Measurements from ENCODE around the gene EIF1AY.
"Not testable (repeated sequence)": the region's sequence is repeated elsewhere in the genome, so short reads cannot be mapped to it uniquely, and the experiment has no call there.

DNA sequence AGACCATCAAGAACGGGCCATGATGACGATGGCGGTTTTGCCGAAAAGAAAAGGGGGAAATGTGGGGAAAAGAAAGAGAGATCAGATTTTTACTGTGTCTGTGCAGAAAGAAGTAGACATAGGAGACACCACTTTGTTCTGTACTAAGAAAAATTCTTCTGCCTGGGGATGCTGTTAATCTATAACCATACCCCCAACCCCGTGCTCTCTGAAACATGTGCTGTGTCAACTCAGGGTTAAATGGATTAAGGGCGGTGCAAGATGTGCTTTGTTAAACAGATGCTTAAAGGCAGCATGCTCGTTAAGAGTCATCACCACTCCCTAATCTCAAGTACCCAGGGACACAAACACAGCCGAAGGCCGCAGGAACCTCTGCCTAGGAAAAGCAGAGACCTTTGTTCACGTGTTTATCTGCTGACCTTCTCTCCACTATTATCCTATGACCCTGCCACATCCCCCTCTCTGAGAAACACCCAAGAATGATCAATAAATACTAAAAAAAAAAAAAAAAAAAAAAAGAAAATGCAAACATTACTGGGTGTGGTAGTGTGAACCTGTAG, 22.7 kb upstream of the EIF1AY start:
- TF ChIP-seq, protein P1, sequence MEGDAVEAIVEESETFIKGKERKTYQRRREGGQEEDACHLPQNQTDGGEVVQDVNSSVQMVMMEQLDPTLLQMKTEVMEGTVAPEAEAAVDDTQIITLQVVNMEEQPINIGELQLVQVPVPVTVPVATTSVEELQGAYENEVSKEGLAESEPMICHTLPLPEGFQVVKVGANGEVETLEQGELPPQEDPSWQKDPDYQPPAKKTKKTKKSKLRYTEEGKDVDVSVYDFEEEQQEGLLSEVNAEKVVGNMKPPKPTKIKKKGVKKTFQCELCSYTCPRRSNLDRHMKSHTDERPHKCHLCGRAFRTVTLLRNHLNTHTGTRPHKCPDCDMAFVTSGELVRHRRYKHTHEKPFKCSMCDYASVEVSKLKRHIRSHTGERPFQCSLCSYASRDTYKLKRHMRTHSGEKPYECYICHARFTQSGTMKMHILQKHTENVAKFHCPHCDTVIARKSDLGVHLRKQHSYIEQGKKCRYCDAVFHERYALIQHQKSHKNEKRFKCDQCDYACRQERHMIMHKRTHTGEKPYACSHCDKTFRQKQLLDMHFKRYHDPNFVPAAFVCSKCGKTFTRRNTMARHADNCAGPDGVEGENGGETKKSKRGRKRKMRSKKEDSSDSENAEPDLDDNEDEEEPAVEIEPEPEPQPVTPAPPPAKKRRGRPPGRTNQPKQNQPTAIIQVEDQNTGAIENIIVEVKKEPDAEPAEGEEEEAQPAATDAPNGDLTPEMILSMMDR (conservative IDR thresholded peaks at IDR 0.05; ENCODE audit: low read length), result not testable (repeated sequence)
- not testable (repeated sequence) for TF ChIP-seq EZH2phosphoT487 (IDR thresholded peaks at IDR 0.05; ENCODE audit: borderline replicate concordance)
